GM10847 (cell line): ENCODE measurements around the gene NADSYN1.
"Not testable (repeated sequence)": the region's sequence is repeated elsewhere in the genome, so short reads cannot be mapped to it uniquely, and the experiment has no call there.

Experiments used
- POLR2A ChIP-seq: IDR thresholded peaks from 2 replicates; pipeline ENCODE4 v1.6.1; 2011; ENCODE audit not compliant: insufficient read length; ENCODE audit errors: extremely low read depth

The NADSYN1 gene

GRCh38 chr11:71501071-71501985 lies 48.3 kb downstream of the NADSYN1 start:
- no peak for TF ChIP-seq POLR2A

- TF ChIP-seq POLR2A: no peak
These were observed 49.0 kb downstream of the NADSYN1 start for GRCh38 chr11:71502026-71502425.

- no peak for TF ChIP-seq POLR2A
These were observed 50.0 kb downstream of the NADSYN1 start for GRCh38 chr11:71502871-71503435.

GRCh38 chr11:71504531-71504930 lies 51.5 kb downstream of the NADSYN1 start:
- no peak for TF ChIP-seq POLR2A

- no peak for TF ChIP-seq POLR2A
These were observed 52.0 kb downstream of the NADSYN1 start for GRCh38 chr11:71505001-71505400.

- TF ChIP-seq POLR2A: no peak
These were observed 52.8 kb downstream of the NADSYN1 start for GRCh38 chr11:71505781-71506180.

GRCh38 chr11:71507102-71507501 lies 54.1 kb downstream of the NADSYN1 start:
- no peak for TF ChIP-seq POLR2A

GRCh38 chr11:71518506-71519471 lies 65.8 kb downstream of the NADSYN1 start:
- no peak for TF ChIP-seq POLR2A

- TF ChIP-seq POLR2A: no peak
These were observed 66.5 kb downstream of the NADSYN1 start for GRCh38 chr11:71519546-71519945.

- TF ChIP-seq POLR2A: no peak
These were observed 72.4 kb downstream of the NADSYN1 start for GRCh38 chr11:71525188-71525937.

GRCh38 chr11:71525938-71526495 lies 73.0 kb downstream of the NADSYN1 start:
- TF ChIP-seq POLR2A: no peak

- TF ChIP-seq POLR2A: not testable (repeated sequence)
These were observed 74.0 kb downstream of the NADSYN1 start, which contains the start of gene KRTAP5-7 for GRCh38 chr11:71526796-71527575. Gene KRTAP5-7 (plus strand): TSS chr11:71527267. CDS start chr11:71527301, 34 bp downstream.

GRCh38 chr11:71527576-71528210 lies 74.7 kb downstream of the NADSYN1 start:
- no peak for TF ChIP-seq POLR2A

- TF ChIP-seq POLR2A: no peak
These were observed 77.6 kb downstream of the NADSYN1 start for GRCh38 chr11:71530602-71531001.
